ENCODE data around the gene IGF1R.

DNA sequence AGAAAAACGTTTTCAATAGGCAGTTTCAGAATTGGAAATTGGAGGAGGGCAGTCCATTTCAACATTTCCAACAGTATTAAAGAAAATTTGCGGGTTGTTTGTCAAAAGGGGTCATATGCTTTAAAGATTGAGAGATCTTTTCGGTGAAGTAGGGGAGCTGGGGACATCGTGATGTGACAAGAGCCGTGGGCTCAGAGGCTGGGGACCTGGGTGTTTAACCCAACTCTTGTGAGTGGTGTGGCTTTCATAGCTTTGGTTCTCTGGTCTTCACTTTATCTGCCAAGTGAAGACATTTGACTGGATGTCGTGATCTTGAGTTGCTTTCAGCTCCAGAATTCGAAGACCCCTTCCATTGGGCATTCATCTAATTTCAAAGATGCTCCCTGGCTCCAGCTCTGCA is 226.0 kb downstream of the IGF1R start:
- TF ChIP-seq, protein P1, sequence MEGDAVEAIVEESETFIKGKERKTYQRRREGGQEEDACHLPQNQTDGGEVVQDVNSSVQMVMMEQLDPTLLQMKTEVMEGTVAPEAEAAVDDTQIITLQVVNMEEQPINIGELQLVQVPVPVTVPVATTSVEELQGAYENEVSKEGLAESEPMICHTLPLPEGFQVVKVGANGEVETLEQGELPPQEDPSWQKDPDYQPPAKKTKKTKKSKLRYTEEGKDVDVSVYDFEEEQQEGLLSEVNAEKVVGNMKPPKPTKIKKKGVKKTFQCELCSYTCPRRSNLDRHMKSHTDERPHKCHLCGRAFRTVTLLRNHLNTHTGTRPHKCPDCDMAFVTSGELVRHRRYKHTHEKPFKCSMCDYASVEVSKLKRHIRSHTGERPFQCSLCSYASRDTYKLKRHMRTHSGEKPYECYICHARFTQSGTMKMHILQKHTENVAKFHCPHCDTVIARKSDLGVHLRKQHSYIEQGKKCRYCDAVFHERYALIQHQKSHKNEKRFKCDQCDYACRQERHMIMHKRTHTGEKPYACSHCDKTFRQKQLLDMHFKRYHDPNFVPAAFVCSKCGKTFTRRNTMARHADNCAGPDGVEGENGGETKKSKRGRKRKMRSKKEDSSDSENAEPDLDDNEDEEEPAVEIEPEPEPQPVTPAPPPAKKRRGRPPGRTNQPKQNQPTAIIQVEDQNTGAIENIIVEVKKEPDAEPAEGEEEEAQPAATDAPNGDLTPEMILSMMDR (conservative IDR thresholded peaks at IDR 0.05 in 1 of 2, IDR thresholded peaks at IDR 0.05 in 1 of 2; ENCODE audit: extremely low read depth in 1 of 2, insufficient read depth in 1 of 2, low read depth in 1 of 2, low read length in 2 of 2), result no peak
- no peak for TF ChIP-seq EZH2 (IDR thresholded peaks at IDR 0.05; ENCODE audit: borderline replicate concordance, low read length)

Data from mammary epithelial cell (primary cell).